Activated naive CD4-positive, alpha-beta T cell treated with anti-CD3 and anti-CD28 coated beads, Interleukin-2, amount 10 ng/mL, durations not matched to agents 7 days and 5 days (primary cell): ENCODE measurements around the gene CDH12.
"Not testable (repeated sequence)": the region's sequence is repeated elsewhere in the genome, so short reads cannot be mapped to it uniquely, and the experiment has no call there.

Experiments
- CTCF ChIA-PET: fragments of 350-600 bp; sonication (Branson Sonifier 250); formaldehyde crosslinking; loops from one replicate; lab custom pipeline; 2021; ENCODE audit warnings: antibody characterized with exemption; lab: Charles Lee
- DNase-seq: peaks from one replicate; pipeline ENCODE4 v3.0.0-alpha.2; 2020
- H3K27ac Mint-ChIP-seq: one replicate; pipeline ENCODE4 v1.8.0; 2021; ENCODE audit warnings: mild to moderate bottlenecking, moderate library complexity, mixed read lengths
- H3K27me3 Mint-ChIP-seq: one replicate; pipeline ENCODE4 v1.8.0; 2021; ENCODE audit warnings: mild to moderate bottlenecking, mixed read lengths
- H3K36me3 Mint-ChIP-seq: one replicate; pipeline ENCODE4 v1.8.0; 2021; ENCODE audit warnings: mixed read lengths
- H3K4me1 Mint-ChIP-seq: one replicate; pipeline ENCODE4 v1.8.0; 2021; ENCODE audit warnings: mixed read lengths
- H3K4me3 Mint-ChIP-seq: one replicate; pipeline ENCODE4 v1.8.0; 2021; ENCODE audit warnings: mild to moderate bottlenecking, moderate library complexity, mixed read lengths
- H3K9me3 Mint-ChIP-seq: one replicate; pipeline ENCODE4 v1.8.0; 2021; ENCODE audit warnings: mixed read lengths

The CDH12 gene

DNA sequence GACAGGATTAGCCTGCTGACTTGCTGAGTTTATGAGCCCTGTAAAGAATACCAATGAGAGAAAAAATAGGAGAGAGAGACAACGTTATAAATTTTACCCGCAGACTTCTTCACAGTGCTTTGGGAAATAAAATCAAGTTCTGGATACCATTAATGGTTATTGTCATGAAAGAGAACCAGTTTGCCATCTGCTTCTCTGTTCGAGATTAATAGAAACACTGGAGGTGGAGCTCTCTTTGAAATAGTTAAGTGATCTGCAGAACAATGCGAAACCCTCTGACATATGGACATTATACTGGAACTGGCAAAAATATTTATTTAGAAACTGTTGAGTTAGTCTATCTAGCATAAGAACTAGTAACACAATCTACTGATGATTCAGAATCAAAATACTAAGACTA, 500.7 kb downstream of the CDH12 start:
- no peaks in the 10 kb centered on the region for H3K27me3 Mint-ChIP-seq
- no peaks in the 10 kb centered on the region for H3K36me3 Mint-ChIP-seq
- H3K4me3 Mint-ChIP-seq: no peak overlapping the region
- CTCF ChIA-PET: no interaction called here
- H3K27ac Mint-ChIP-seq: no peak overlapping the region
- H3K4me1 Mint-ChIP-seq: no peaks in the 10 kb centered on the region
- DNase-seq: no peak
- H3K9me3 Mint-ChIP-seq: peaks cover 11% of the 10 kb centered on the region

DNA sequence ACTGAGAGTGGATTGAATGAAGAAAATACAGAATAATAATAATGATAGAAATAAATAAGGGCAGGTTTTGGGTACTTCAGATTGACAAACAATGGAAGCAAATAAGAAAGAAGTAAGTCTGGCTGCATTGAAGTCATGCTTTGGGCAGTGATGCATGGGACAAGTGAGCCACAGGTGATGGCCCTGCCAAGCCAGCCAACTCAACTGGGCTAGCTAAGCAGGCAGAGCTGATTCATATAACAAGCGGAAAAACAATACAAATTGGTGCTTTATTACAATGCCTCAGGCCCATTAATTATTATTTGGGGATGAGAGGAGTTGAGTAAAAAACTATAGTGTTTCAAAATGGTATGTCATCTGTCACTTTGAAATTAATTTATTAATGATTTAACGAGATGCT, 502.0 kb downstream of the CDH12 start:
- CTCF ChIA-PET: no interaction called here
- H3K4me1 Mint-ChIP-seq: no peaks in the 10 kb centered on the region
- peaks cover 8% of the 10 kb centered on the region for H3K9me3 Mint-ChIP-seq
- H3K27me3 Mint-ChIP-seq: no peaks in the 10 kb centered on the region
- no peak for DNase-seq
- H3K4me3 Mint-ChIP-seq: no peak overlapping the region
- no peaks in the 10 kb centered on the region for H3K36me3 Mint-ChIP-seq
- no peak overlapping the region for H3K27ac Mint-ChIP-seq

DNA sequence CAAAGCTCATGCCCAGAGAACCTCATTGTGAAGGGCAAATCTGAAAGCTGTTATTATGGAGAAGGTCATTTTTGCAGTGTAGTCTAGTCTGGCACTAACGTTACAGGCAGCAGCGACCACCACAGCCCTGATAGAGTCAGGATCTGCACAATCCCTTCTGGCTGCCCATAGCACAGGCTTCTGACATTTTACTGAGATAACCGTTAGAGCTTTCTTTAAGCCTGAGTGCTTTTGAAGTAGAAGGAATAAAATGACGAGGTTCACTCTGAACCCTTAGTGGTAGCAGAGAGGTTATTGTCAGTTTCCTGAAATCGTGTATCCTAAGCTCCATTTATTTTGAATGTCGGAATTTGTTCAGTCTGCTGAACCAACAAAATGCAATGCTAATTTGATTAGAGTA, 505.1 kb downstream of the CDH12 start:
- H3K4me1 Mint-ChIP-seq: no peaks in the 10 kb centered on the region
- H3K27me3 Mint-ChIP-seq: no peaks in the 10 kb centered on the region
- no peak overlapping the region for H3K4me3 Mint-ChIP-seq
- CTCF ChIA-PET: no interaction called here
- DNase-seq: no peak
- no peaks in the 10 kb centered on the region for H3K36me3 Mint-ChIP-seq
- peaks cover 1% of the 10 kb centered on the region for H3K9me3 Mint-ChIP-seq
- H3K27ac Mint-ChIP-seq: no peak overlapping the region

DNA sequence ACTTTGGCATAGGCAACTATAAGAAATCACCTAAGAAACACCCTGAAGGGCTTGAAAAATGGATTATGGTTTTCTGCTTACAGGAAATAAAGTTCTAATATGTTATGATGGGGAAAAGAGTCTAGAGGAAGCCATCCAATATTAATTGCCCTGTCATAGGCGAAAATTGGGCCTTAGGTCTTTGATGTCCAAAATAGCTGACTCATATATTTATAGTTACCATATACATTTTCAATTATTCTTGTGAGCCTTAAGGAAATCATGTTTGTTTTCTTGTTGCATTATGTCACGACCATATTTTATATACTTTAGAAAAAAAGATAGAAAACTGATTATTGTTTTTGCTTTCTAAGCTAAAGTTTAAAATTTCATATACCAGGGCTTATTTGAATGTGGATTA, 509.1 kb downstream of the CDH12 start:
- CTCF ChIA-PET: no interaction called here

DNA sequence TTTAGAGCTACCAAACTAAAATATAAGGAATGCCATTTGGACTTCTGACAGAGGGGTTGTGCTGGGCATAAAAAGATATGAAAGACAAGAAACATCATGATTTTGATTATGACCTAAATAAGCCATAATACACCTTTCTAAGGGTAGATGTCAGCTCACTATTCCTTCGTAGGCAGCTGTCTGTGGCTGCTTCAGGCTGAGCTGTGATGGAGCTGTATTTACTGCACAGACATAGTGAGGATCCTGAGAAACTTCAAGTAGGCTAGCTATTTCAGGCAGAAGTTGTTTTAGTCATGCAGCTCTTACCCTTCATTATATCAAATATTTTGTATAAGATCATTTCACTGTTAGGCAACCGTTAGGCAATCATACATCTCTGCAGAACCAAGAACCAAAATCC, 511.7 kb downstream of the CDH12 start:
- no peak for DNase-seq
- Mint-ChIP-seq H3K9me3 (peaks cover 8% of the 10 kb centered on the region), H3K4me1 (no peaks in the 10 kb centered on the region), H3K27me3 (no peaks in the 10 kb centered on the region), H3K4me3 (no peak overlapping the region), H3K36me3 (no peaks in the 10 kb centered on the region), H3K27ac (no peak overlapping the region)
- CTCF ChIA-PET: no interaction called here

More for the DNA sequence above, 509.1 kb downstream of the CDH12 start:
- no peak overlapping the region for H3K27ac Mint-ChIP-seq
- H3K36me3 Mint-ChIP-seq: no peaks in the 10 kb centered on the region
- H3K9me3 Mint-ChIP-seq: no peaks in the 10 kb centered on the region
- no peak overlapping the region for H3K4me3 Mint-ChIP-seq
- no peaks in the 10 kb centered on the region for H3K4me1 Mint-ChIP-seq
- DNase-seq: no peak
- no peaks in the 10 kb centered on the region for H3K27me3 Mint-ChIP-seq

DNA sequence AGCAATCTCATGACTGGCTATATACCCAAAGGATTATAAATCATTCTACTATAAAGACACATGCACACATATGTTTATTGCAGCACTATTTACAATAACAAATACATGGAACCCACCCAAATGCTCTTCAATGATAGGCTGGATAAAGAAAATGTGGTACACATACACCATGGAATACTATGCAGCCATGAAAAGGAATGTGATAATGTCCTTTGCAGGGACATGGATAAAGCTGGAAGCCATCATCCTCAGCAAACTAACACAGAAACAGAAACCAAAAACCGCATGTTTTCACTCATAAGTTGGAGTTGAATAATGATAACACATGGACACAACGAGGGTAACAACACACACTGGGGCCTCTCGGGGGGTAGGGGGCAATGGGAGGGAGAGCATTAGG, 520.2 kb downstream of the CDH12 start:
- CTCF ChIA-PET, DNase-seq, H3K4me3 Mint-ChIP-seq, H3K27me3 Mint-ChIP-seq, H3K27ac Mint-ChIP-seq, H3K36me3 Mint-ChIP-seq, H3K4me1 Mint-ChIP-seq: not testable (repeated sequence)
- H3K9me3 Mint-ChIP-seq: peaks cover 27% of the 10 kb centered on the region

DNA sequence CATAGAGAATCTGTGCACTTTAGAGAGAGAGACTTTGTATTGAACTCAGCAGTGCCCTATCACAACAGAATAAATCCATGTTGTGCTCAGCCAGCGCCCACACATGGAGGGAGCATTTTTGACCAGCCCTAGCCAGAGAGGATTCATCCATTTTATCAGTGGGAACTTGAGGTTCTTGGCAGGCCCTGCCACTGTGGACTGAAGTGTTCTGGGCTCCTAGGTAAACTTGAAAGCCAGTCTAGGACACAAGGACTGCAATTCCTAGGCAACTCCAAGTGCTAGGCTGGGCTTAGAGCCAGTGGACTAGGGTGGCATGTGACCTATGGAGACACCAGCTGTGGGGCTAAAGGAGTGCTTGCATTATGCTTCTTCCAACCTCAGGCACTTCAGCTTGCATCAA, 523.5 kb downstream of the CDH12 start:
- H3K9me3 Mint-ChIP-seq: peaks cover 17% of the 10 kb centered on the region
- no peak overlapping the region for H3K4me3 Mint-ChIP-seq
- no peaks in the 10 kb centered on the region for H3K36me3 Mint-ChIP-seq
- H3K4me1 Mint-ChIP-seq: no peaks in the 10 kb centered on the region
- CTCF ChIA-PET: no interaction called here
- no peaks in the 10 kb centered on the region for H3K27me3 Mint-ChIP-seq
- DNase-seq: no peak
- H3K27ac Mint-ChIP-seq: no peak overlapping the region

DNA sequence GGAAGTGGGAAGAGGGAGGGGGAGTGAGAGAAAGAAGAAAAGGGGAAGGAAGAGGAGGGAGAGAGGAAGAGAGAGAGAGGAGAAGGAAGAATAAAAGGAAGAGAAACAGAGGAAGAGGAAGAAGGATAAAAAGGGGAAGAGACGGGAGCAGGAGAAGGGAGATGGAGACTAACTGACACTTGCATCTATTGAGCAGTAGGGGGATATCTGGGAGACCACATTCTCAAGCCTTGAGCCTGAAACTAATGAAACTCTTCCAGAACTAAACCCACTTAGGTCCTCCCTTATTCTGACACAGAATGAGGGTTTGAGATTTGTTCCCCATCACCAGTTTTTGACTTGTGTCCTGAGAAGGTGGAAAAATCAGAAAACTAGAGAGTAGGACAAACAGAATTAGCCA, 533.3 kb downstream of the CDH12 start:
- no peak for DNase-seq
- no peak overlapping the region for H3K4me3 Mint-ChIP-seq
- peaks cover 14% of the 10 kb centered on the region for H3K9me3 Mint-ChIP-seq
- no peaks in the 10 kb centered on the region for H3K36me3 Mint-ChIP-seq
- no peak overlapping the region for H3K27ac Mint-ChIP-seq
- CTCF ChIA-PET: no interaction called here
- no peaks in the 10 kb centered on the region for H3K4me1 Mint-ChIP-seq
- H3K27me3 Mint-ChIP-seq: no peaks in the 10 kb centered on the region

DNA sequence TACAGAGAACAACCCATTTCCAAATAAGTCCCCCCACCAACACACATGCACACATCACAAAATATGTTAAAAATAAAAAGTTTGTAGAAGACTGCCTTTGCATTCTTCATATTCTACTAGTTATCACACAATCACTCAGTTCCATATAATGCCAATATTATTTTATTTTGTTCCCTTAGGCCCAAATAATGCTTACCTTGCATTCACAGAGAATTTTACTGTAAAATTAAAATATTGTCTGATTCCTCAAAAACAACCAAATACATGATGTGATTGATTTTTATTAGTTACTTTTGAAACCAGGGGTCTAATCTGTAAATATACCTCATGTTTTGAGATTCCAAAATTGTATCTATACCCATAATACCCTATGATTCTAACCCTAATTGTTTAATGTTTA, 536.9 kb downstream of the CDH12 start:
- Mint-ChIP-seq H3K4me3 (no peak overlapping the region), H3K9me3 (peaks cover 14% of the 10 kb centered on the region), H3K36me3 (no peaks in the 10 kb centered on the region), H3K27me3 (no peaks in the 10 kb centered on the region), H3K27ac (no peak overlapping the region), H3K4me1 (no peaks in the 10 kb centered on the region)
- CTCF ChIA-PET: no interaction called here
- no peak for DNase-seq

DNA sequence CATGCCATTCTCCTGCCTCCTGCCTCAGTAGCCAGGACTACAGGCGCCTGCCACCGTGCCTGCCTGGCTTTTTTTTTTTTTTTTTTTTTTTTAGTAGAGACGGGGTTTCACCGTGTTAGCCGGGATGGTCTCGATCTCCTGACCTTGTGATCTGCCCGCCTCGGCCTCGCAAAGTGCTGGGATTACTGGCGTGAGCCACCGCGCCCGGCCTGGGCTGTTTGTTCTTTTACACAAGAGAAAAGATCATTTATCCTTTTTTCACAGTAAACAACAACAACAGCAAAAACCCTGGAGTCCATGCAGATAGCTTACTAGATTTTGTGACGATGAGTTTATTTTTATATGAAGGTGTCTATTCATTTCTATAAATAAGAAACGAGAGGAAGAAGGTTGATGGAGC, 538.1 kb downstream of the CDH12 start:
- H3K27ac Mint-ChIP-seq, DNase-seq, CTCF ChIA-PET, H3K4me3 Mint-ChIP-seq, H3K27me3 Mint-ChIP-seq, H3K4me1 Mint-ChIP-seq, H3K36me3 Mint-ChIP-seq: not testable (repeated sequence)
- peaks cover 19% of the 10 kb centered on the region for H3K9me3 Mint-ChIP-seq

DNA sequence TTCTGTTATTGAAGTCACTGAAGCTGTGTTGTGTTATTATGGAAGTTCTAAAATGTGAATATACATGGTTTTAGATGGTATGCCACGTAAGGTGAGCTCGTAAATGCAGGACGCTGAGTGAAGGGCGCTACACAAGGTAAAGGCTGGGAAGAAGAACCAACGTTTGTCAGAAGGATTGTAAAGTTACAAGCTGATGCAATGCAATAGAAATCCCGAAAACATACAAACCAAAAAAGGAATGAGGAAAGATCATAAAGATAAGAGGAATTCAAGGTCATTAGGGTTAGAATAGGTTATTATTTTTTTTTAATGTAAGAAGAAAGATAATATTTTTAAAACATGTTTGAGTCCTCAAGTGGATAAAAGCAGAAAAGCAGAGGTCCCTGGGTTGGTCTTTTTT, 538.6 kb downstream of the CDH12 start:
- H3K27ac Mint-ChIP-seq: no peak overlapping the region

DNA sequence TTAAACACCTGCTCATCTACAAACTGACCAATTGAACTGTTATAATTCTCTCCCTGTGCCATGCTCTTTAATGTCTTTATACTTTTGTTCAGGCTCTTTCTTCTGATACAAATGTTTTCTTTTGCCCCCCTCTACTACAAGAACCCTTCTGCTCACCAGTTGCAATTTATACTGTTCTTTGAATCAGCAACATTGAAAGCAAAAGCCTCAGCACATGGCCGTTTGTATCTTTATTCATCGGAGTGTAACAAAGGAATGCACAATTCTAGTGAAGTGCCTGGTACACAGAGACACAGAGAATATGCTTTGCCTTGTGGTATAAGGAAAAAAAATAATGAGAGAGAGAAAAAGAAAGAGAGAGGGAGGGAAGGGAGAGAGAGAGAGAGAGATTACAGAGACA, 547.1 kb downstream of the CDH12 start:
- CTCF ChIA-PET: no interaction called here
- H3K9me3 Mint-ChIP-seq: peaks cover 7% of the 10 kb centered on the region
- no peak overlapping the region for H3K27ac Mint-ChIP-seq
- H3K36me3 Mint-ChIP-seq: no peaks in the 10 kb centered on the region
- DNase-seq: no peak
- no peaks in the 10 kb centered on the region for H3K27me3 Mint-ChIP-seq
- no peak overlapping the region for H3K4me3 Mint-ChIP-seq
- no peaks in the 10 kb centered on the region for H3K4me1 Mint-ChIP-seq

More for the DNA sequence above, 538.6 kb downstream of the CDH12 start:
- no peaks in the 10 kb centered on the region for H3K4me1 Mint-ChIP-seq
- H3K9me3 Mint-ChIP-seq: peaks cover 19% of the 10 kb centered on the region
- no peak for DNase-seq
- no peak overlapping the region for H3K4me3 Mint-ChIP-seq
- CTCF ChIA-PET: no interaction called here
- H3K36me3 Mint-ChIP-seq: no peaks in the 10 kb centered on the region
- H3K27me3 Mint-ChIP-seq: no peaks in the 10 kb centered on the region

DNA sequence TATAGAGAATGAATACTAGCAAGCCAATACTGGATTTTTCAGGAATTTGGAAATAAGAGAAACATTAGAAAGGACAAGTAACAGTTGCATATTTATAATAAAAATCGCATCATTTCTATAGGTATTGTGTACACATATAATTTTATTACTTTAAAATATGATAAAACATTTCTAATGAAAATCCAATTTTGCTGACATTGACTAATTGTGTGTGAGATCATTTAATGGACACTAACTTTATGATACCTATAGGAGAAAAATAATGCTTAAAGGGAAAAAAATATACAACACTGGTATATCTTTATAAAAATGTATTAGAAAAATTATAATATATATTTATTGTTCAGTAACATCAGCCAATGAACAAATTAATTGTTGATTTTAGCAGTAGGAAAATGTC, 557.3 kb downstream of the CDH12 start:
- no peak overlapping the region for H3K4me3 Mint-ChIP-seq
- peaks cover 14% of the 10 kb centered on the region for H3K9me3 Mint-ChIP-seq
- CTCF ChIA-PET: no interaction called here
- H3K27me3 Mint-ChIP-seq: no peaks in the 10 kb centered on the region
- H3K4me1 Mint-ChIP-seq: no peaks in the 10 kb centered on the region
- no peaks in the 10 kb centered on the region for H3K36me3 Mint-ChIP-seq
- H3K27ac Mint-ChIP-seq: no peak overlapping the region
- no peak for DNase-seq

DNA sequence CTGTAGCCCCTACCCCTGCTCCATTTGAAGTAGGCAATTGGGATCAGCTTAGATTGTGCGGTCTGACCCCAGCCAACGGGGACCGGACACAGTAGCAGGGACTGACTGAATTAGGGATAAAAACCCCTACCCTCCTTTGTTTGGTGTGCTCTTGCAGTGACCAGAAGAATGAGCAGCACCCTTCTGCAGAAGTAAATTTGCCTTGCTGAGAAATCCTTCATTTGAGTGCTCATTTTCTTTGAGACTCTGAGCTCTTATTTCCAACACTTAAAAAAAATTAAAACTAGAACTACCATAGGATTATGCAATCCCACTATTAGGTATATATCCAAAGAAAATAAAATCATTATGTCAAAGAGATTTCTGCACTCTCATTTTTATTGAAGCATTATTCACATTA, 560.0 kb downstream of the CDH12 start:
- no peaks in the 10 kb centered on the region for H3K36me3 Mint-ChIP-seq
- peaks cover 22% of the 10 kb centered on the region for H3K9me3 Mint-ChIP-seq
- no peaks in the 10 kb centered on the region for H3K27me3 Mint-ChIP-seq
- no peak overlapping the region for H3K27ac Mint-ChIP-seq
- no peak for DNase-seq
- CTCF ChIA-PET: no interaction called here
- no peaks in the 10 kb centered on the region for H3K4me1 Mint-ChIP-seq
- no peak overlapping the region for H3K4me3 Mint-ChIP-seq

DNA sequence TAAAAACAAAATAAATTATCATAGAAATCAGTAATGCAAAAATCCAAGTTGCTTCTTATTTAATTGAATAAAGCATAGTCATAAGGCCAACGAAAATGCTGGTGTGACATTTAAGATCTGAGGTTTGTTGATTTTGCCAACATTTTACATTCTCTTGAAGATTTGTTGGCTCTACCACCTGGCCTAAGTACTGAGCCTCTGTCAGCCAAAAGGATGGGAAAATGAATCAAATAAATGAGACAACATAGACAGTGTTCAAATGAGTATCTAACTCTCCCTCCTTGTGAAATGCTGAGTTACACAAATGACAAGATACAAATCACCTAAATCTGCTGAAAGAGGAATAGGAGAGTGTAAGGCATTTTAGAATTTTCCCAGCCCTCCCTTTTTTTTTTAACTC, 575.0 kb downstream of the CDH12 start:
- no peaks in the 10 kb centered on the region for H3K36me3 Mint-ChIP-seq
- H3K27me3 Mint-ChIP-seq: no peaks in the 10 kb centered on the region
- H3K4me1 Mint-ChIP-seq: no peaks in the 10 kb centered on the region
- H3K9me3 Mint-ChIP-seq: peaks cover 8% of the 10 kb centered on the region
- no peak overlapping the region for H3K27ac Mint-ChIP-seq
- H3K4me3 Mint-ChIP-seq: no peak overlapping the region
- CTCF ChIA-PET: no interaction called here
- no peak for DNase-seq

DNA sequence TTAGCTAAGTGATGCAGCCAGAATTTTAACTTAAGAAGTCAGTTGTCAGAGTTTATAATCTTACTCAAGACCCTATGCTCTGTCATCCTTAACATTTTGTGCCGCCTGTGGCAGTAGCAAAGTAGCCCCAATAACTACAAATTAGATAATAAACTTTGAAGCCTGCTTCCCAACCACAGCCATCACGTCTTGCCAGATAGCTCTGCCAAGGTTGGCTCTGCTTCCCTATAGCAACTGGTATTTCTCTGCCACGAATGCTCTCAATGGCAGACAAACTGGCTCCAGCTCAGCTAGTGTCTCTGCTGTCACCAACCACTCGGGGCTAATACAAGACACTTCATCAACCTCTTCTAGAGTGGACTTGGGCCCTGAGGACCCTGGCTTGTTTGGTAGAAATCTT, 576.1 kb downstream of the CDH12 start:
- Mint-ChIP-seq H3K9me3 (peaks cover 8% of the 10 kb centered on the region), H3K36me3 (no peaks in the 10 kb centered on the region), H3K27me3 (no peaks in the 10 kb centered on the region), H3K4me3 (no peak overlapping the region), H3K27ac (no peak overlapping the region), H3K4me1 (no peaks in the 10 kb centered on the region)
- no peak for DNase-seq
- CTCF ChIA-PET: no interaction called here
